Activated T-helper 17 cell treated with anti-CD3 and anti-CD28 coated beads, Interleukin-2, amount 50 U/mL, for 72 hours (primary cell): Measurements from ENCODE around the gene VWA8. TPM values are rescaled to one million over a fixed set of nuclear protein-coding genes. Genes with fewer than 3 reads are reported as not detected.
A peak's percentile ranks its signal among the peaks of the same experiment; 100 is the strongest.

Source experiments
- ATAC-seq: fragments of 150-1000 bp; cut with Tn5 transposase; replicated peaks from 2 replicates; pipeline ENCODE4 v1.10.0; 2021; ENCODE audit warnings: mild to moderate bottlenecking, moderate library complexity
- H3K27ac Mint-ChIP-seq: one replicate; pipeline ENCODE4 v1.8.0; 2022; ENCODE audit warnings: mixed read lengths
- H3K27me3 Mint-ChIP-seq: one replicate; pipeline ENCODE4 v1.8.0; 2022; ENCODE audit warnings: mixed read lengths
- H3K36me3 Mint-ChIP-seq: one replicate; pipeline ENCODE4 v1.8.0; 2022; ENCODE audit warnings: low read depth, mild to moderate bottlenecking, mixed read lengths
- H3K4me1 Mint-ChIP-seq: one replicate; pipeline ENCODE4 v1.8.0; 2022; ENCODE audit warnings: mixed read lengths
- H3K4me3 Mint-ChIP-seq: one replicate; pipeline ENCODE4 v1.8.0; 2022; ENCODE audit warnings: mild to moderate bottlenecking, mixed read lengths
- H3K9me3 Mint-ChIP-seq: one replicate; pipeline ENCODE4 v1.8.0; 2022; ENCODE audit warnings: mixed read lengths
- total RNA-seq, 2 donors: library from RNA; stranded (reverse); gene quantifications; one replicate each; pipeline ENCODE4 v1.2.3, GENCODE V29; 2022

VWA8 gene
- total RNA-seq, 2 donors from 2014 or later, result 7.4 to 11.2 TPM

DNA sequence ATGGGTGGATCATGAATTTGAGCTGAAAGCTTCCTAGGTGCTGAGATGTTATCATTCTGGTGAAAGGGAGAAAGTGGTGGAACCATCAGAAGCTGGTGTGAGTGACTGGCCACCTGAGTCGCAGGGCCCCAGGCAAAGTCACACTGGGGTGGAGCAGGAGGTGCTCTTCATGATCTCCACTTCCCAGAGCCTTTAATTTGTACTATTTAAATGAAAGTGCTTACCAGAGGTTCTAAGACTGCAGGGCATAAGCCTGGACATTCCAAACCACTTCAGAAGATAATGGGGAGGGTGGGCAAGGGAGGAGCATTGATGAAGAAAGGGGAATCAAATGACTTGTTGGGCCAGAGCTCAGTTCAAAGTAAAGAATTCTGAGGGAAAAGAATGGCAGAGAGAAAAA, 347.4 kb downstream of the VWA8 start:
- ATAC-seq, result no peak
- Mint-ChIP-seq H3K27me3 (no peaks in the 10 kb centered on the region), H3K27ac (no peak overlapping the region), H3K4me1 (no peaks in the 10 kb centered on the region), H3K4me3 (no peak overlapping the region), H3K9me3 (no peaks in the 10 kb centered on the region), H3K36me3 (peaks cover 60% of the 10 kb centered on the region)

- no peak for ATAC-seq
- no peaks in the 10 kb centered on the region for H3K9me3 Mint-ChIP-seq
- H3K4me3 Mint-ChIP-seq, result no peak overlapping the region
- no peaks in the 10 kb centered on the region for H3K4me1 Mint-ChIP-seq
- no peak overlapping the region for H3K27ac Mint-ChIP-seq
- peaks cover 68% of the 10 kb centered on the region for H3K36me3 Mint-ChIP-seq
- no peaks in the 10 kb centered on the region for H3K27me3 Mint-ChIP-seq
Measured at GRCh38 chr13:41611385-41611784, 349.5 kb downstream of the VWA8 start.

DNA sequence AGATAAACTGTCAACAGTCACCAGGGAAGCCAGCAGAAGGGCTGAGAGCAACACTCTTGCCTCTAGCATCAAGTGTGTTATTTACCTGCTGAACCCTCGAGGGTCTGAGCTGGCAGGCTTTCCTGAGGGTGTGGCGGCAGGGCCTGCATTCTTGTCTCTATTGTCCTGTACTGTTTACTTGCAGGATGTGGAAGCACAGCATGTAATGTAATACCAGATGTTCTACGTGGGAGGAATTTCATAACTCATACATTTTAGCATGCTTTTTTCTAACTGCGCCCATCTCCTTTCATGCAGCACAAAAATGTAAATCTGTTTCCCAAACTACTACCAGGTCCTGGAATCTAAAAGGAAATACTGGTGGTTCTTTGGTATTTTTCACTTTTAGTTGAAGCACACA, 350.5 kb downstream of the VWA8 start:
- no peak for ATAC-seq
- H3K4me3 Mint-ChIP-seq, result no peak overlapping the region
- H3K27me3 Mint-ChIP-seq, result no peaks in the 10 kb centered on the region
- no peaks in the 10 kb centered on the region for H3K4me1 Mint-ChIP-seq
- H3K27ac Mint-ChIP-seq, result no peak overlapping the region
- H3K36me3 Mint-ChIP-seq, result peaks cover 71% of the 10 kb centered on the region
- no peaks in the 10 kb centered on the region for H3K9me3 Mint-ChIP-seq

DNA sequence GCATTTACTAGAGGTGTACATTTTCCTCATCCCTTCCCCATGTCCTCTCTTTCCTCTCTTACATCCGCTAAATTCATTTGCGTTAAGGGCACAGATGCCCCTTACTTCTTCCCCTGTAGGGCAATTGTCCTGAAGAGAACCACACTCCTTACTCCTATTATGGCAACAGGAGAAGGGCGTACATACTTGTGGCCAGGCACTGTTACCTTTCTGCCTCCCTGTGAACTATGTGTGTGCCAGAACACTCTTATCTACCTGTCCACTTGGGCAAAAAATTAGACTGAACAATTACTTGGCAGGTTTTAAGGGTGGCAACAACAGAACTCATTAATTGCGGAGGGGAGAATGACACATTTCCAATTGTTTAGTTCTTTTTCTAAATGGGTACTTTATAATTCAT, 351.1 kb downstream of the VWA8 start:
- no peak for ATAC-seq
- H3K36me3 Mint-ChIP-seq, result peaks cover 74% of the 10 kb centered on the region
- no peak overlapping the region for H3K27ac Mint-ChIP-seq
- H3K4me1 Mint-ChIP-seq, result no peaks in the 10 kb centered on the region
- no peaks in the 10 kb centered on the region for H3K9me3 Mint-ChIP-seq
- no peaks in the 10 kb centered on the region for H3K27me3 Mint-ChIP-seq
- H3K4me3 Mint-ChIP-seq, result no peak overlapping the region

- H3K4me1 Mint-ChIP-seq, result no peaks in the 10 kb centered on the region
- peaks cover 68% of the 10 kb centered on the region for H3K36me3 Mint-ChIP-seq
- H3K27me3 Mint-ChIP-seq, result no peaks in the 10 kb centered on the region
- ATAC-seq, result no peak
- H3K4me3 Mint-ChIP-seq, result no peak overlapping the region
- H3K9me3 Mint-ChIP-seq, result no peaks in the 10 kb centered on the region
- no peak overlapping the region for H3K27ac Mint-ChIP-seq
Measured at GRCh38 chr13:41608839-41609177, 352.1 kb downstream of the VWA8 start.

DNA sequence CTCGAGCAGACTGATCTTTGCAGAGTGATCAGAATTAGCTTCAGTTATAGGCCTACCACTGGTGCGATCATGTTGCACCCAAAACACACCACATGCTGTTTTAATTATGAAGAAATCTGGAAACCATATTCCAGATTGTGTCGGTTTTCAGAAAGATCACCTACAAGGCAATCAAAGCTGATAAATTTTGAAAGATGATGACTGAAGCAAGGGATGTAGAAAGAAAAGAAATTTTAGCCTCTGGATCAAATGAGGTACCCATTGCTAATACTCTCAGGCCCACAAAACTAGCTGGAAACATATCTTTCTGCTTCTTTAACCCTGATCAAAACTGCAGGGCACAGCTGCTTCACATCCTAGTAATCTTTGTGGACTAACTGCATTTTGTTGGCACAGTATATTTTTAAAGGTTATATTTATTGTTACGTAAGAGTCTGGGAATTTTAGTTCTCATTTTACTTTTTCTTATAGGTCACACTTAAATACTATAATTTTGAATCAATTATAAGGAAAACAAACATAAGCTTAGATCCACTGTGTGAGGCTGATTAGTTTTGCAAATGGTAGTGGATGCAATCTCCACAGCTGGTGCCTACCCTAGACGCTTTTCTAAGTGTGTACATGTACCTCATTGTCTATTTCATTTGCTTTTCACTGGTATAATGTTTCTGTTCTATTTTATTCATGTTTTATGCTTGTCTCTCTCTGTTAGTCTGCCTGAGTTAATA, 352.6 kb downstream of the VWA8 start:
- no peaks in the 10 kb centered on the region for H3K9me3 Mint-ChIP-seq
- H3K4me3 Mint-ChIP-seq, result no peak overlapping the region
- H3K36me3 Mint-ChIP-seq, result peaks cover 63% of the 10 kb centered on the region
- ATAC-seq, result no peak
- H3K27ac Mint-ChIP-seq, result no peak overlapping the region
- H3K27me3 Mint-ChIP-seq, result no peaks in the 10 kb centered on the region
- H3K4me1 Mint-ChIP-seq, result no peaks in the 10 kb centered on the region

DNA sequence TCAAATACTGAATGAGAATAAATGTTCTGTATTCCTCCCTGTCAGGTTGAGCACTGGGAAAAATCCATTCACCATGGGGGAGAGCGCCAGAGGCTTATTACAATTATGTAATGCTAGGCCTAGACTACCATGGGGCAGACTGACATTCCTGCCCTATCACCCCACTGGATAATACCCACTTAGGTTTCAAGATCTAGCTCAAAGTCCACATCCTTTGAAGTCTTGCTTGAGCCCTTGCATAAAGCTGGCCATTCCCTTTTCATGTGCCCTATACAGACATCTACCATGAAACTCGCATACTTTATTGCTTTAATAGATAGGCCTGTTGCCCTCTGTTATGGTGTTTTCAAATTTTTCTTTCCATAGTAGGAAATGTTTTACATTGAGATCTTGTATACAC, 354.3 kb downstream of the VWA8 start:
- H3K9me3 Mint-ChIP-seq, result no peaks in the 10 kb centered on the region
- H3K4me1 Mint-ChIP-seq, result no peaks in the 10 kb centered on the region
- no peaks in the 10 kb centered on the region for H3K27me3 Mint-ChIP-seq
- no peak overlapping the region for H3K4me3 Mint-ChIP-seq
- H3K36me3 Mint-ChIP-seq, result peaks cover 57% of the 10 kb centered on the region
- no peak overlapping the region for H3K27ac Mint-ChIP-seq
- no peak for ATAC-seq

GRCh38 chr13:41605319-41606285, 355.3 kb downstream of the VWA8 start:
- Mint-ChIP-seq H3K27ac (no peak overlapping the region), H3K36me3 (peaks cover 55% of the 10 kb centered on the region), H3K4me3 (no peak overlapping the region), H3K27me3 (no peaks in the 10 kb centered on the region), H3K9me3 (no peaks in the 10 kb centered on the region), H3K4me1 (no peaks in the 10 kb centered on the region)
- ATAC-seq, result no peak

DNA sequence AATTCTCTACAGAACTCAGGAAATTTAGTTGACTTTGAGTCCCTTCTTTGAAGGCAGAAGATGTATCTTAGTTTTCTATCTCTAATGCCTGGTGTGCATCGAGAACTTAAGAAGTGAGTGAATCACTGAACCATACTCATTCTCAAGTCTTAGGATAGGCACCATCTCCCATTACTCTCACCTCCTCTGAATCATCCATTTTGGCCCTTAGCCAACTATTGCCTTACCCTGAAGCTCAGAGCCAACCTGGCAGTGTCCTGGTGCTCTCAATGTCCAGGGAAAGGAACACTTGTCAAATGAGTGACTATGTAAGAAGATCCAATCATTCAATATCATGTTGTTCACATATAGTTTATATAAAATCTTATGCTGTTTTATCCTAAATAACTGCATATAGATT, 357.0 kb downstream of the VWA8 start:
- Mint-ChIP-seq H3K27ac (no peak overlapping the region), H3K36me3 (peaks cover 41% of the 10 kb centered on the region), H3K4me3 (no peak overlapping the region), H3K4me1 (no peaks in the 10 kb centered on the region), H3K9me3 (no peaks in the 10 kb centered on the region), H3K27me3 (no peaks in the 10 kb centered on the region)
- peak; percentile 60 for ATAC-seq

DNA sequence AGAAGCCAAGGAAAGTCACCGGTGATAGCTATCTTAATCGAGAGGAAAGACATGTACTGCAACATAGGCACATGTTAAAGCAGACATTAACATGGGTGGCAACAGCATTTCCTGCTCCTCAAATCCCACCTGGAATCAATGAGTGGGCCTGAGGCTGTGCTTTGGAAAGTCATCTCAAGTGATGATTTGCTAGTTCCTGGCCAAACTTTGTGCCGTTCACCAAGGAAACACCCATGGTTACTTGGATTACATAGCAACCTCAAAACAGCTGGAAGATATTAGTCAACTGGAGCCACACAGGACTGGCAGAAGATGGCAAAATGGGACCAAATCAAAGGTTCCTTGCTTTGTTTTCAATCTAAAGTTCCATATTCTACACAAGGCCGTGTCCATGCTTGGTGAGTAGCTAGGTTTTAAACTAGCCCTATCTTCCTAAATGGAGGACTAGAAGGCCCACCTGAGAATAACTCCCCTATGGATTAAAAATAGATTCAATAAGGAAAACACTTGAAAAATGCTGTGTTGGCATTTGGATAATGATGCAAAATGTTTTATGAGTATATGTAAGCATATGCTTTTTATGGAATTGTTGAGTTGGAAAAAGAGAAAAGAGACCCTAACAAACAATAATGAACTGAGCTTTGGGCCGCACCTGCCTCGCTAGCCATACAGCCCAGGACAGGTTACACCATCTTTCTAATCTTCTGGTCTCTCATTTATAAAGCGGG, 359.0 kb downstream of the VWA8 start:
- Mint-ChIP-seq H3K9me3 (no peaks in the 10 kb centered on the region), H3K4me1 (no peaks in the 10 kb centered on the region), H3K27me3 (no peaks in the 10 kb centered on the region), H3K4me3 (no peak overlapping the region), H3K36me3 (peaks cover 29% of the 10 kb centered on the region), H3K27ac (no peak overlapping the region)
- ATAC-seq, result no peak

GRCh38 chr13:41599619-41600018, 361.3 kb downstream of the VWA8 start:
- Mint-ChIP-seq H3K4me1 (no peaks in the 10 kb centered on the region), H3K4me3 (no peak overlapping the region), H3K9me3 (no peaks in the 10 kb centered on the region), H3K36me3 (peaks cover 13% of the 10 kb centered on the region), H3K27ac (no peak overlapping the region), H3K27me3 (no peaks in the 10 kb centered on the region)
- ATAC-seq, result no peak

- H3K27me3 Mint-ChIP-seq, result no peaks in the 10 kb centered on the region
- H3K27ac Mint-ChIP-seq, result no peak overlapping the region
- no peaks in the 10 kb centered on the region for H3K4me1 Mint-ChIP-seq
- ATAC-seq, result peak; percentile 53
- peaks cover 10% of the 10 kb centered on the region for H3K36me3 Mint-ChIP-seq
- no peaks in the 10 kb centered on the region for H3K9me3 Mint-ChIP-seq
- H3K4me3 Mint-ChIP-seq, result no peak overlapping the region
Measured at GRCh38 chr13:41597348-41598041, 363.4 kb downstream of the VWA8 start.

DNA sequence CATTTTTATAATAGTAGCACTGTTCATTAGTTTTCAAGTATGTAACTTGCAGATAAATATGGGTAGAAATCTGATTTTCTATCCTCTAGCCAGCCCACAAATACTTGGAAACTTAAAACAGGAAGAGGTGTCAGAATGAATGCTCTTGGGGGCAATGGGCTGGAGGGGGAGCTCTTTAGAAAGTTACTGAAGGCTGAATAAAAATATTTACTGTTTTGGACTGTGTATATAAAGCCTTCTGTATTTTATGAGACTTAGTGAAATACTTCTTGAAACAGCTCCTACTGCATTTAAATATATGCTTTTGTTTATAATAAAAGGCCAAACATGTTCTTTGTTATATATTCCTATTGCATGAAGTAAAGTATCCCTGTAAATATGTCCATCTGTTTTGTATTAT, 364.7 kb downstream of the VWA8 start:
- H3K36me3 Mint-ChIP-seq, result peaks cover 4% of the 10 kb centered on the region
- no peak for ATAC-seq
- H3K27me3 Mint-ChIP-seq, result no peaks in the 10 kb centered on the region
- H3K9me3 Mint-ChIP-seq, result no peaks in the 10 kb centered on the region
- H3K4me1 Mint-ChIP-seq, result no peaks in the 10 kb centered on the region
- H3K4me3 Mint-ChIP-seq, result no peak overlapping the region
- H3K27ac Mint-ChIP-seq, result peak overlapping the region; percentile 44

- no peaks in the 10 kb centered on the region for H3K27me3 Mint-ChIP-seq
- no peak for ATAC-seq
- peaks cover 6% of the 10 kb centered on the region for H3K36me3 Mint-ChIP-seq
- H3K9me3 Mint-ChIP-seq, result no peaks in the 10 kb centered on the region
- H3K4me1 Mint-ChIP-seq, result no peaks in the 10 kb centered on the region
- H3K4me3 Mint-ChIP-seq, result no peak overlapping the region
- H3K27ac Mint-ChIP-seq, result peak overlapping the region; percentile 44
Measured at GRCh38 chr13:41595298-41595697, 365.6 kb downstream of the VWA8 start.
